Mesenchymal stem cell (in vitro differentiated cells and primary cell): Measurements from ENCODE around the gene WNT10A.
"Not testable (repeated sequence)": the region's sequence is repeated elsewhere in the genome, so short reads cannot be mapped to it uniquely, and the experiment has no call there.

ENCODE experiments used
- DNase-seq: peaks from one replicate; pipeline ENCODE4 v3.0.0-alpha.2; 2013
- H2AFZ ChIP-seq: one replicate; pipeline ENCODE4 v1.6.1; 2013; ENCODE audit warnings: low read depth, mild to moderate bottlenecking, control low read depth, inconsistent platforms, low read length, moderate library complexity
- H2AK5ac ChIP-seq: 2 replicates; pipeline ENCODE4 v1.6.1; 2013; ENCODE audit warnings: low read length, moderate library complexity, mild to moderate bottlenecking, inconsistent platforms; ENCODE audit not compliant: severe bottlenecking
- H2BK120ac ChIP-seq: one replicate; pipeline ENCODE4 v1.6.1; 2013; ENCODE audit warnings: low read depth, mild to moderate bottlenecking, inconsistent platforms, low read length, moderate library complexity
- H2BK12ac ChIP-seq, 2 experiments: one replicate each; pipeline ENCODE4 v1.6.1; 2013; ENCODE audit warnings: inconsistent platforms in 2 of 2, low read length in 2 of 2, mild to moderate bottlenecking in 2 of 2, moderate library complexity in 2 of 2, control low read depth in 1 of 2
- H2BK15ac ChIP-seq: one replicate; pipeline ENCODE4 v1.6.1; 2013; ENCODE audit warnings: mild to moderate bottlenecking, low read depth, inconsistent platforms; ENCODE audit not compliant: poor library complexity, severe bottlenecking
- H2BK5ac ChIP-seq: 2 replicates; pipeline ENCODE4 v1.6.1; 2013; ENCODE audit warnings: low read depth, mild to moderate bottlenecking, low read length, control low read depth, inconsistent platforms; ENCODE audit not compliant: poor library complexity, severe bottlenecking
- H3K14ac ChIP-seq, 2 experiments: one replicate each; pipeline ENCODE4 v1.6.1; 2013; ENCODE audit warnings: inconsistent platforms in 2 of 2, low read length in 2 of 2, control low read depth in 1 of 2, mild to moderate bottlenecking in 1 of 2, moderate library complexity in 1 of 2
- H3K18ac ChIP-seq, 2 experiments: one replicate each; pipeline ENCODE4 v1.6.1; 2013; ENCODE audit warnings: inconsistent platforms in 2 of 2, low read length in 2 of 2, control low read depth in 1 of 2, low read depth in 1 of 2, mild to moderate bottlenecking in 1 of 2
- H3K23ac ChIP-seq, 2 experiments: one replicate each; pipeline ENCODE4 v1.6.1; 2013; ENCODE audit warnings: inconsistent platforms in 2 of 2, low read length in 2 of 2, mild to moderate bottlenecking in 2 of 2, moderate library complexity in 2 of 2, control low read depth in 1 of 2
- H3K27ac ChIP-seq: 2 replicates; pipeline ENCODE4 v1.5.1; 2013; ENCODE audit warnings: mild to moderate bottlenecking, moderate library complexity, low read length, control low read depth, inconsistent platforms; ENCODE audit not compliant: poor library complexity, severe bottlenecking
- H3K27me3 ChIP-seq, 2 experiments: 2 replicates each; pipeline versions ENCODE4 v1.6.1 to v1.7.0; 2013; ENCODE audit warnings: low read length in 2 of 2, mild to moderate bottlenecking in 2 of 2, moderate library complexity in 2 of 2, control low read depth in 1 of 2, inconsistent platforms in 1 of 2; ENCODE audit not compliant: control insufficient read depth in 1 of 2, insufficient read depth in 1 of 2
- H3K36me3 ChIP-seq, 2 experiments: 2 replicates each; pipeline versions ENCODE4 v1.6.1 to v1.7.0; 2013; ENCODE audit warnings: low read length in 2 of 2, control low read depth in 1 of 2, inconsistent platforms in 1 of 2, low read depth in 1 of 2, mild to moderate bottlenecking in 1 of 2; ENCODE audit not compliant: insufficient read depth in 2 of 2, control insufficient read depth in 1 of 2
- H3K4ac ChIP-seq, 2 experiments: one replicate each; pipeline ENCODE4 v1.6.1; 2013; ENCODE audit warnings: inconsistent platforms in 2 of 2, low read length in 2 of 2, mild to moderate bottlenecking in 2 of 2, moderate library complexity in 2 of 2, control low read depth in 1 of 2, low read depth in 1 of 2
- H3K4me1 ChIP-seq: 2 replicates; pipeline ENCODE4 v1.6.1; 2013; ENCODE audit warnings: low read depth, low read length, control low read depth; ENCODE audit not compliant: control insufficient read depth, insufficient read depth
- H3K4me2 ChIP-seq: 2 replicates; pipeline ENCODE4 v1.6.1; 2013; ENCODE audit warnings: low read length, mild to moderate bottlenecking, inconsistent platforms; ENCODE audit not compliant: poor library complexity, severe bottlenecking
- H3K4me3 ChIP-seq, 2 experiments: 2 replicates each; pipeline versions ENCODE4 v1.5.1 to v1.7.0; 2013; ENCODE audit warnings: low read length in 2 of 2, mild to moderate bottlenecking in 2 of 2, control low read depth in 1 of 2, low read depth in 1 of 2; ENCODE audit not compliant: insufficient read depth in 1 of 2
- H3K79me1 ChIP-seq: replicated peaks from 2 replicates; pipeline ENCODE4 v1.6.1; 2013; ENCODE audit warnings: mild to moderate bottlenecking, control low read depth, low read length, inconsistent platforms; ENCODE audit not compliant: poor library complexity, severe bottlenecking
- H3K9ac ChIP-seq: 2 replicates; pipeline ENCODE4 v1.7.0; 2013; ENCODE audit warnings: mild to moderate bottlenecking, low read length, moderate library complexity
- H3K9me3 ChIP-seq: 2 replicates; pipeline ENCODE4 v1.7.0; 2013; ENCODE audit warnings: mild to moderate bottlenecking, low read length; ENCODE audit not compliant: control insufficient read depth
- H4K8ac ChIP-seq: one replicate; pipeline ENCODE4 v1.6.1; 2013; ENCODE audit warnings: inconsistent platforms, mild to moderate bottlenecking, low read length, moderate library complexity
- H4K91ac ChIP-seq: one replicate; pipeline ENCODE4 v1.6.1; 2013; ENCODE audit warnings: mild to moderate bottlenecking, low read length, inconsistent platforms
- WGBS: methylation state at CpG from one replicate; pipeline ENCODE4 v1.1.7; 2013; ENCODE audit warnings: mixed read lengths; 5-methylcytosine and 5-hydroxymethylcytosine counted together

The WNT10A gene

DNA sequence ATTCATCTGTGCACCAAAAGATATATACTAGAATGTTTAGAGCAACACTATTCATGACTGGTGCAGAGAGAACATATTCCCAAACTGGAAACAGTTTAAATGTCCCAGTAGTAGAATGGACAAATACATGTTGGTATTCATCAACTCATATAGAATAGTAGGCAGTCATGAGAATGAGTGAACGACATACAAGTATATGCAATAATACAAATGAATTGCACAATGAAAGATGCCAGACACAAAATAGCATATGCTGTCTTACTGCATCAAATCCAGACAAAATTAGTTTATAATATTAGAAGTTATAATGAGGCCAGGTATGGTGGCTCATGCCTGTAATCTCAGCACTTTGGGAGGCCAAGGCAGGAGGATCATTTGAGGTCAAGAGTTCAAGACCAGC lies 40.8 kb upstream of the WNT10A start:
- Histone ChIP-seq H4K8ac (no peak overlapping the region), H2BK5ac (no peak overlapping the region), H3K27ac (no peak overlapping the region), H3K4me1 (peaks cover 3% of the 10 kb centered on the region), H3K4me2 (no peak overlapping the region), H3K4me3 (peak overlapping the region in 1 of 2 experiments; percentile 17), H2AK5ac (no peak overlapping the region), H2BK12ac (no peak overlapping the region), H2BK15ac (no peak overlapping the region), H3K18ac (no peak overlapping the region), H3K79me1 (no peaks in the 10 kb centered on the region), H3K9ac (no peak overlapping the region), H3K14ac (no peak overlapping the region), H3K36me3 (no peaks in the 10 kb centered on the region), H3K27me3 (peaks cover 2 to 32% of the 10 kb centered on the region in 2 experiments), H3K4ac (no peak overlapping the region), H4K91ac (no peak overlapping the region), H2BK120ac (no peak overlapping the region), H3K23ac (no peak overlapping the region), H2AFZ (no peak overlapping the region), H3K9me3 (peaks cover 12% of the 10 kb centered on the region)
- WGBS, result no CpG with 5 or more reads among the region's 1 CpG
- DNase-seq, result no peak

DNA sequence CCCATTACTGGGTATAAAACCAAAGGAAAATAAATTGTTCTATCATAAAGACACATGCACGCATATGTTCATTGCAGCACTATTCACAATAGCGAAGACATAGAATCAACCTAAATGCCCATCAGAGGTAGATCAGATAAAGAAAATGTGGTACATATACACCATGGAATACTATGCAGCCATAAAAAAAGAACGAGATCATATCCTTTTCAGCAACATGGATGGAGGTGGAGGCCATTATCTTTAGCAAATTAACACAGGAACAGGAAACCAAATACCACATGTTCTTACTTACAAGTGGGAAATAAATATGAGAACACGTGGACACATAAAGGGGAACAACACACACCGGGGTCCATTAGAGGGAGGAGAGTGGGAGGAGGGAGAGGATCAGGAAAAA lies 36.3 kb upstream of the WNT10A start:
- H3K9ac ChIP-seq, H3K36me3 ChIP-seq, H3K27me3 ChIP-seq, H2BK120ac ChIP-seq, DNase-seq, H2AFZ ChIP-seq, H4K8ac ChIP-seq, H3K23ac ChIP-seq, H3K4me1 ChIP-seq, H3K4ac ChIP-seq, H3K79me1 ChIP-seq, H4K91ac ChIP-seq, H2AK5ac ChIP-seq, H3K4me3 ChIP-seq, H3K18ac ChIP-seq, H2BK15ac ChIP-seq, H3K27ac ChIP-seq, H2BK12ac ChIP-seq, H2BK5ac ChIP-seq, H3K4me2 ChIP-seq, H3K9me3 ChIP-seq, H3K14ac ChIP-seq: not testable (repeated sequence)
- WGBS, result no CpG with 5 or more reads among the region's 5 CpGs

DNA sequence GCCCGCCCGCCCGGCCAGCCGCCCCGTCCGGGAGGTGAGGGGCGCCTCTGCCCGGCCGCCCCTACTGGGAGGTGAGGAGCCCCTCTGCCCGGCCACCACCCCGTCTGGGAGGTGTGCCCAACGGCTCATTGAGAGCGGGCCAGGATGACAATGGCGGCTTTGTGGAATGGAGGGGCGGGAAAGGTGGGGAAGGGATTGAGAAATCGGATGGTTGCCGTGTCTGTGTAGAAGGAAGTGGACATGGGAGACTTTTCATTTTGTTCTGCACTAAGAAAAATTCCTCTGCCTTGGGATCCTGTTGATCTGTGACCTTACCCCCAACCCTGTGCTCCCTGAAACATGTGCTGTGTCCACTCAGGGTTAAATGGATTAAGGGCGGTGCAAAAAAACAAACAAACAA lies 33.7 kb upstream of the WNT10A start:
- H3K27me3 ChIP-seq, result peaks cover 20 to 27% of the 10 kb centered on the region in 2 experiments
- 92% methylated on average over 14 of the region's 18 CpGs for WGBS
- not testable (repeated sequence) for H2BK12ac ChIP-seq, H3K4me3 ChIP-seq, DNase-seq, H3K9ac ChIP-seq, H3K36me3 ChIP-seq, H3K4me1 ChIP-seq, H3K79me1 ChIP-seq, H2AFZ ChIP-seq, H3K9me3 ChIP-seq, H4K8ac ChIP-seq, H3K14ac ChIP-seq, H2BK15ac ChIP-seq, H3K23ac ChIP-seq, H3K18ac ChIP-seq, H3K27ac ChIP-seq, H3K4ac ChIP-seq, H2AK5ac ChIP-seq, H2BK120ac ChIP-seq, H4K91ac ChIP-seq, H2BK5ac ChIP-seq, H3K4me2 ChIP-seq

DNA sequence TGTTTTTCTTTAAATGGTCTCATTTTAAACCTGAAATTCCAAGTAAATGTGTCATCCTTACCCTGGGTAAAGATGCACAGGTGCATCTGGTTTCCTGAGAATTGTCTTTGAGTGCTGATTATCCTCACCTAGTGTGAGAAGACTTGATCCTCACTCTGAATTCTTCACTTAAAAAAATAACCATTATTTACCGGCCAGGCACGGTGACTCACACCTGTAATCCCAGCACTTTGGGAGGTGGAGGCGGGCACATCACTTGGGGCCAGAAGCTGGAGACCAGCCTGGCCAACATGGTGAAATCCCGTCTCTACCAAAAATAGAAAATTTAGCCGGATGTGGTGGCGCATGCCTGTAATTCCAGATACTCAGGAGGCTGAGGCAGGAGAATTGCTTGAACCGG lies 30.9 kb upstream of the WNT10A start:
- Histone ChIP-seq H2BK15ac (no peak overlapping the region), H3K27ac (no peak overlapping the region), H3K4ac (no peak overlapping the region), H3K27me3 (peaks cover 38 to 50% of the 10 kb centered on the region in 2 experiments), H3K4me1 (peaks cover 5% of the 10 kb centered on the region), H3K4me3 (no peak overlapping the region), H2AFZ (no peak overlapping the region), H3K4me2 (no peak overlapping the region), H3K79me1 (no peaks in the 10 kb centered on the region), H3K14ac (no peak overlapping the region), H3K18ac (no peak overlapping the region), H4K8ac (no peak overlapping the region), H2BK12ac (no peak overlapping the region), H2BK5ac (no peak overlapping the region), H3K9ac (no peak overlapping the region), H3K36me3 (no peaks in the 10 kb centered on the region), H3K23ac (no peak overlapping the region), H4K91ac (no peak overlapping the region), H2AK5ac (no peak overlapping the region), H3K9me3 (no peaks in the 10 kb centered on the region), H2BK120ac (no peak overlapping the region)
- no peak for DNase-seq
- WGBS, result 79% methylated on average over 7 of the region's 7 CpGs
